UCSD-AML1 (cell line): ENCODE measurements around the gene LCN6.

ENCODE experiments used
- DNase-seq: peaks from one replicate; lab custom pipeline; 2025; ENCODE audit not compliant: unreplicated experiment; lab: John Stamatoyannopoulos, UW

Gene LCN6

GRCh38 chr9:136745389-136746154, 2.8 kb downstream of the LCN6 start:
- DNase-seq = no peak

GRCh38 chr9:136744773-136745172, 3.6 kb downstream of the LCN6 start:
- no peak for DNase-seq

- no peak for DNase-seq
Measured at GRCh38 chr9:136743639-136744211, 4.6 kb downstream of the LCN6 start.

GRCh38 chr9:136742591-136743391, 5.5 kb downstream of the LCN6 start, which contains the start of gene LCN10:
Gene LCN10 (minus strand): TSS chr9:136742940. CDS start chr9:136742903, 37 bp downstream.
- no peak for DNase-seq

- DNase-seq = no peak
Measured at GRCh38 chr9:136741883-136742571, 6.3 kb downstream of the LCN6 start.

GRCh38 chr9:136740971-136741882, 7.1 kb downstream of the LCN6 start:
- no peak for DNase-seq

GRCh38 chr9:136740491-136740890, 7.8 kb downstream of the LCN6 start:
- DNase-seq = no peak

- no peak for DNase-seq
Measured at GRCh38 chr9:136740069-136740468, 8.3 kb downstream of the LCN6 start.

- no peak for DNase-seq
Measured at GRCh38 chr9:136739509-136739908, 8.8 kb downstream of the LCN6 start.

- no peak for DNase-seq
Measured at GRCh38 chr9:136738960-136739359, 9.4 kb downstream of the LCN6 start.

- no peak for DNase-seq
Measured at GRCh38 chr9:136735812-136736480, 12.4 kb downstream of the LCN6 start.

- DNase-seq = no peak
Measured at GRCh38 chr9:136734837-136735496, 13.4 kb downstream of the LCN6 start.

- no peak for DNase-seq
Measured at GRCh38 chr9:136733611-136734010, 14.7 kb downstream of the LCN6 start.

- no peak for DNase-seq
Measured at GRCh38 chr9:136732444-136733178, 15.7 kb downstream of the LCN6 start.

- no peak for DNase-seq
Measured at GRCh38 chr9:136729926-136730325, 18.4 kb downstream of the LCN6 start.

- no peak for DNase-seq
Measured at GRCh38 chr9:136729144-136729543, 19.2 kb downstream of the LCN6 start.

GRCh38 chr9:136728548-136729123, 19.7 kb downstream of the LCN6 start:
- peak; percentile 39 for DNase-seq

- DNase-seq = peak; percentile 91
Measured at GRCh38 chr9:136728080-136728547, 20.2 kb downstream of the LCN6 start.
